H9 (cell line): ENCODE measurements around the gene RGR. TPM values are rescaled to one million over a fixed set of nuclear protein-coding genes. Genes with fewer than 3 reads are reported as not detected.

ENCODE experiments used
- DNase-seq: peaks from one replicate; pipeline ENCODE4 v3.0.0-alpha.2; 2017
- H2AFZ ChIP-seq: one replicate; pipeline ENCODE4 v1.6.1; 2013; ENCODE audit warnings: mild to moderate bottlenecking, low read length, control low read depth, moderate library complexity
- H2AK5ac ChIP-seq: 2 replicates; pipeline ENCODE4 v1.6.1; 2013; ENCODE audit warnings: low read length, control low read depth, mixed read lengths; ENCODE audit not compliant: insufficient read length
- H2BK120ac ChIP-seq: one replicate; pipeline ENCODE4 v1.6.1; 2013; ENCODE audit warnings: low read depth, mild to moderate bottlenecking, low read length, control low read depth, inconsistent platforms; ENCODE audit not compliant: poor library complexity, severe bottlenecking
- H2BK12ac ChIP-seq: 2 replicates; pipeline ENCODE4 v1.6.1; 2013; ENCODE audit warnings: low read length, control low read depth, mixed read lengths, low read depth; ENCODE audit not compliant: insufficient read length
- H2BK15ac ChIP-seq: 2 replicates; pipeline ENCODE4 v1.6.1; 2013; ENCODE audit warnings: low read depth, low read length, control low read depth
- H2BK20ac ChIP-seq: one replicate; pipeline ENCODE4 v1.6.1; 2013; ENCODE audit warnings: low read depth, mild to moderate bottlenecking, low read length, control low read depth, inconsistent platforms; ENCODE audit not compliant: poor library complexity, severe bottlenecking
- H2BK5ac ChIP-seq: 2 replicates; pipeline ENCODE4 v1.6.1; 2013; ENCODE audit warnings: low read length, control low read depth, mixed read lengths; ENCODE audit not compliant: insufficient read length
- H3K14ac ChIP-seq: 2 replicates; pipeline ENCODE4 v1.6.1; 2013; ENCODE audit warnings: low read length, control low read depth; ENCODE audit not compliant: insufficient read depth
- H3K18ac ChIP-seq: 2 replicates; pipeline ENCODE4 v1.6.1; 2013; ENCODE audit warnings: low read depth, mild to moderate bottlenecking, mixed read lengths, low read length, control low read depth; ENCODE audit not compliant: insufficient read length
- H3K23ac ChIP-seq: 2 replicates; pipeline ENCODE4 v1.6.1; 2013; ENCODE audit warnings: low read length, control low read depth, mixed read lengths, low read depth; ENCODE audit not compliant: insufficient read length
- H3K23me2 ChIP-seq: 2 replicates; pipeline ENCODE4 v1.6.1; 2013; ENCODE audit warnings: low read depth, mild to moderate bottlenecking, mixed read lengths, low read length, control low read depth; ENCODE audit not compliant: insufficient read length, poor library complexity, severe bottlenecking
- H3K27ac ChIP-seq: 2 replicates; pipeline ENCODE4 v1.5.1; 2013; ENCODE audit warnings: low read length, control low read depth, mixed read lengths, low read depth; ENCODE audit not compliant: insufficient read length
- H3K27me3 ChIP-seq: 2 replicates; pipeline ENCODE4 v1.6.1; 2013; ENCODE audit warnings: low read length, control low read depth, inconsistent platforms; ENCODE audit not compliant: insufficient read depth
- H3K4ac ChIP-seq: 2 replicates; pipeline ENCODE4 v1.6.1; 2013; ENCODE audit warnings: low read depth, mild to moderate bottlenecking, control low read depth, inconsistent platforms, low read length, moderate library complexity
- H3K4me1 ChIP-seq: 2 replicates; pipeline ENCODE4 v1.6.1; 2013; ENCODE audit warnings: low read length, control low read depth, inconsistent platforms; ENCODE audit not compliant: insufficient read depth
- H3K4me2 ChIP-seq: 2 replicates; pipeline ENCODE4 v1.6.1; 2013; ENCODE audit warnings: low read length, control low read depth, mixed read lengths; ENCODE audit not compliant: insufficient read length, insufficient read depth
- H3K56ac ChIP-seq: 2 replicates; pipeline ENCODE4 v1.6.1; 2013; ENCODE audit warnings: low read depth, mild to moderate bottlenecking, mixed read lengths, low read length, control low read depth; ENCODE audit not compliant: insufficient read length
- H3K79me1 ChIP-seq: 2 replicates; pipeline ENCODE4 v1.6.1; 2013; ENCODE audit warnings: low read depth, mild to moderate bottlenecking, moderate library complexity, low read length, control low read depth, inconsistent platforms; ENCODE audit not compliant: insufficient read depth, poor library complexity, severe bottlenecking
- H3K79me2 ChIP-seq: 2 replicates; pipeline ENCODE4 v1.6.1; 2013; ENCODE audit warnings: low read length, control low read depth, inconsistent platforms; ENCODE audit not compliant: insufficient read depth
- H3K9ac ChIP-seq: 2 replicates; pipeline ENCODE4 v1.6.1; 2013; ENCODE audit warnings: low read length, control low read depth, mixed read lengths; ENCODE audit not compliant: insufficient read length; ENCODE audit errors: extremely low read depth
- H3K9me3 ChIP-seq: one replicate; pipeline ENCODE4 v1.6.1; 2013; ENCODE audit warnings: low read depth, low read length, inconsistent platforms; ENCODE audit not compliant: control insufficient read depth
- H3T11ph ChIP-seq: one replicate; pipeline ENCODE4 v1.6.1; 2013; ENCODE audit warnings: mild to moderate bottlenecking, low read length, control low read depth, inconsistent platforms
- H4K20me1 ChIP-seq: one replicate; pipeline ENCODE4 v1.6.1; 2013; ENCODE audit not compliant: control insufficient read depth, insufficient read length, insufficient read depth
- H4K5ac ChIP-seq: 2 replicates; pipeline ENCODE4 v1.6.1; 2013; ENCODE audit warnings: low read depth, mild to moderate bottlenecking, mixed read lengths, low read length, control low read depth; ENCODE audit not compliant: insufficient read length
- H4K8ac ChIP-seq: replicated peaks from 2 replicates; pipeline ENCODE4 v1.6.1; 2013; ENCODE audit warnings: low read length, control low read depth, mixed read lengths, low read depth; ENCODE audit not compliant: insufficient read length
- H4K91ac ChIP-seq: 2 replicates; pipeline ENCODE4 v1.6.1; 2013; ENCODE audit warnings: low read depth, mild to moderate bottlenecking, moderate library complexity, mixed read lengths, low read length, control low read depth; ENCODE audit not compliant: insufficient read length
- H3K27ac Mint-ChIP-seq, 3 experiments: 2 replicates in 2 of 3; 3 replicates in 1 of 3; pipeline ENCODE4 v1.8.0; 2020 to 2021; ENCODE audit warnings: mixed read lengths in 3 of 3, mild to moderate bottlenecking in 1 of 3, moderate library complexity in 1 of 3
- H3K27me3 Mint-ChIP-seq: 2 replicates; pipeline ENCODE4 v1.8.0; 2021; ENCODE audit warnings: low read depth, mild to moderate bottlenecking, moderate library complexity, mixed read lengths
- H3K36me3 Mint-ChIP-seq, 3 experiments: 2 replicates in 2 of 3; 3 replicates in 1 of 3; pipeline ENCODE4 v1.8.0; 2020 to 2021; ENCODE audit warnings: low read depth in 3 of 3, mixed read lengths in 3 of 3; ENCODE audit not compliant: insufficient read depth in 1 of 3
- H3K4me1 Mint-ChIP-seq, 2 experiments: 2 replicates each; pipeline ENCODE4 v1.8.0; 2020; ENCODE audit warnings: mixed read lengths in 2 of 2
- H3K4me3 Mint-ChIP-seq, 2 experiments: 2 replicates in 1 of 2; 3 replicates in 1 of 2; pipeline ENCODE4 v1.8.0; 2020 to 2021; ENCODE audit warnings: mild to moderate bottlenecking in 2 of 2, mixed read lengths in 2 of 2, moderate library complexity in 1 of 2
- H3K9me3 Mint-ChIP-seq, 2 experiments: 2 replicates in 1 of 2; 3 replicates in 1 of 2; pipeline ENCODE4 v1.8.0; 2020; ENCODE audit warnings: mild to moderate bottlenecking in 2 of 2, mixed read lengths in 2 of 2, moderate library complexity in 1 of 2
- CTCF ChIP-seq: fragments of 200-600 bp; sonication (generic); conservative IDR thresholded peaks from 3 replicates; pipeline ENCODE4 v1.8.0; 2021; ENCODE audit warnings: antibody characterized with exemption, mild to moderate bottlenecking
- WGBS: extraction: QIAGEN DNeasy Blood & Tissue Kit; methylation state at CpG from one replicate; pipeline ENCODE4 v1.1.7; 2013; ENCODE audit warnings: missing lambda C conversion rate, low lambda C conversion rate, mixed read lengths; ENCODE audit not compliant: insufficient read length; ENCODE audit errors: extremely low coverage; 5-methylcytosine and 5-hydroxymethylcytosine counted together
- total RNA-seq: library from RNA; stranded (reverse); gene quantifications from 2 replicates; pipeline ENCODE4 v1.2.1, GENCODE V29; 2021

Gene RGR
- total RNA-seq, 1 experiment from 2014 or later, result not detected

GRCh38 chr10:84232376-84232775 lies 12.5 kb upstream of the RGR start:
- Histone ChIP-seq H3K23ac (no peak overlapping the region), H3K79me2 (no peaks in the 10 kb centered on the region), H3K56ac (no peak overlapping the region), H2BK20ac (no peak overlapping the region), H4K20me1 (no peaks in the 10 kb centered on the region), H2BK120ac (no peak overlapping the region), H3K27me3 (no peaks in the 10 kb centered on the region; the same call in 1 of the 2 replicates), H3K4me2 (no peak overlapping the region), H2BK15ac (no peak overlapping the region), H3K9ac (no peak overlapping the region), H4K8ac (no peak overlapping the region), H3K27ac (no peak overlapping the region), H2BK12ac (no peak overlapping the region), H3K4me1 (no peaks in the 10 kb centered on the region), H4K91ac (no peak overlapping the region), H2AK5ac (no peak overlapping the region), H2BK5ac (no peak overlapping the region), H3K79me1 (no peaks in the 10 kb centered on the region), H3K18ac (no peak overlapping the region), H3K9me3 (no peaks in the 10 kb centered on the region), H3K14ac (no peak overlapping the region), H3K23me2 (no peaks in the 10 kb centered on the region), H4K5ac (no peak overlapping the region), H3K4ac (no peak overlapping the region), H2AFZ (no peak overlapping the region), H3T11ph (no peak overlapping the region)
- no CpG with 5 or more reads among the region's 10 CpGs for WGBS
- H3K4me1 Mint-ChIP-seq, result peaks cover 4% of the 10 kb centered on the region in 2 experiments; a peak in 2 of 4 replicates
- no peak for DNase-seq
- no peaks in the 10 kb centered on the region for H3K36me3 Mint-ChIP-seq
- H3K4me3 Mint-ChIP-seq, result no peak overlapping the region
- peak overlapping the region in 1 of 3 experiments; percentile 15; a peak in 1 of 7 replicates for H3K27ac Mint-ChIP-seq
- peaks cover 27% of the 10 kb centered on the region for H3K27me3 Mint-ChIP-seq
- no peaks in the 10 kb centered on the region for H3K9me3 Mint-ChIP-seq
- TF ChIP-seq CTCF, result no peak
